ENCODE results near the gene CHAT.

GRCh38 chr10:49613882-49614241 is at the start of gene CHAT:
- TF ChIP-seq CTCF (IDR thresholded peaks at IDR 0.05) (no peak), POLR2A (IDR thresholded peaks at IDR 0.05) (no peak)
